ENCODE data around the gene CCL26. TPM values are rescaled to one million over a fixed set of nuclear protein-coding genes. Genes with fewer than 3 reads are reported as not detected.

CCL26 gene
- total and polyA plus RNA-seq, 10 of the 15 experiments (the other 5 are each of a cell fraction or from before 2014, with no cell fraction given) = not detected

DNA sequence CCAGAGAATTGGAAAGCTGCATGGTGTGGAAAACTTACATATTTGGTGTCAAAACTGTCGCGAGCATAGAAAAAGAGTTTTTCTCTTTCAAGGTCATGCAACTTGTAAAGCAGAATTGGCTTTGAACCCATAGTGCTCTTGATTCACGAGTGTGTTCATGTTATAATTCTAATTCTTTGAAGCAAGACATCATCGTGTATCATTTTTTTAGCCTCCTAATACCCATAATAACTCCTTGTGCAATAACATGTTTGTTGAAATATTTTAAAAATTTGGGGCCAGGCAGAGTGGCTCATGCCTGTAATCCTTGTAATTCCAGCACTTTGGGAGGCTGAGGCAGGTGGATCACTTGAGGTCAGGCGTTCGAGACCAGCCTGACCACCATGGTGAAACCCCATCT, 37.4 kb upstream of the CCL26 start:
- POLR2A ChIA-PET = interaction anchor here (0.6 kb wide), 1 partner anchor 317 kb away, joined by 3 read pairs; no protein-coding TSS in a partner anchor
- Histone ChIP-seq H2AFZ (ENCODE audit: control insufficient read depth, low read depth, low read length) (no peak overlapping the region), H3K4me1 (ENCODE audit: control insufficient read depth, insufficient read depth, low read length) (no peaks in the 10 kb centered on the region), H3K9me3 (replicated peaks; ENCODE audit: control insufficient read depth, insufficient read depth, low read length) (peaks cover 5% of the 10 kb centered on the region; the same call in 2 of the 3 replicates), H3K79me2 (ENCODE audit: control insufficient read depth, insufficient read depth, low read length) (no peaks in the 10 kb centered on the region), H3K27ac (ENCODE audit: control insufficient read depth, insufficient read depth) (no peak overlapping the region), H4K20me1 (ENCODE audit: control insufficient read depth, insufficient read depth) (no peaks in the 10 kb centered on the region), H3K4me3 (no peak overlapping the region), H3K27me3 (replicated peaks in 1 of 2; ENCODE audit: control insufficient read depth in 2 of 2, insufficient read depth in 2 of 2, low read length in 1 of 2) (no peaks in the 10 kb centered on the region), H3K9ac (ENCODE audit: control insufficient read depth, insufficient read depth, low read length) (no peak overlapping the region), H3K36me3 (ENCODE audit: control insufficient read depth in 2 of 2, insufficient read depth in 2 of 2, low read length in 1 of 2) (no peaks in the 10 kb centered on the region), H3K4me2 (ENCODE audit: control insufficient read depth, insufficient read depth) (no peak overlapping the region)
- no peak for TF ChIP-seq CREM (IDR thresholded peaks at IDR 0.05; ENCODE audit: low read depth)
- TF ChIP-seq RCOR1 (conservative IDR thresholded peaks at IDR 0.05; ENCODE audit: low read depth, low read length) = no peak
- TF ChIP-seq, protein P1, sequence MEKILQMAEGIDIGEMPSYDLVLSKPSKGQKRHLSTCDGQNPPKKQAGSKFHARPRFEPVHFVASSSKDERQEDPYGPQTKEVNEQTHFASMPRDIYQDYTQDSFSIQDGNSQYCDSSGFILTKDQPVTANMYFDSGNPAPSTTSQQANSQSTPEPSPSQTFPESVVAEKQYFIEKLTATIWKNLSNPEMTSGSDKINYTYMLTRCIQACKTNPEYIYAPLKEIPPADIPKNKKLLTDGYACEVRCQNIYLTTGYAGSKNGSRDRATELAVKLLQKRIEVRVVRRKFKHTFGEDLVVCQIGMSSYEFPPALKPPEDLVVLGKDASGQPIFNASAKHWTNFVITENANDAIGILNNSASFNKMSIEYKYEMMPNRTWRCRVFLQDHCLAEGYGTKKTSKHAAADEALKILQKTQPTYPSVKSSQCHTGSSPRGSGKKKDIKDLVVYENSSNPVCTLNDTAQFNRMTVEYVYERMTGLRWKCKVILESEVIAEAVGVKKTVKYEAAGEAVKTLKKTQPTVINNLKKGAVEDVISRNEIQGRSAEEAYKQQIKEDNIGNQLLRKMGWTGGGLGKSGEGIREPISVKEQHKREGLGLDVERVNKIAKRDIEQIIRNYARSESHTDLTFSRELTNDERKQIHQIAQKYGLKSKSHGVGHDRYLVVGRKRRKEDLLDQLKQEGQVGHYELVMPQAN (conservative IDR thresholded peaks at IDR 0.05) = no peak
- TF ChIP-seq, protein P2, sequence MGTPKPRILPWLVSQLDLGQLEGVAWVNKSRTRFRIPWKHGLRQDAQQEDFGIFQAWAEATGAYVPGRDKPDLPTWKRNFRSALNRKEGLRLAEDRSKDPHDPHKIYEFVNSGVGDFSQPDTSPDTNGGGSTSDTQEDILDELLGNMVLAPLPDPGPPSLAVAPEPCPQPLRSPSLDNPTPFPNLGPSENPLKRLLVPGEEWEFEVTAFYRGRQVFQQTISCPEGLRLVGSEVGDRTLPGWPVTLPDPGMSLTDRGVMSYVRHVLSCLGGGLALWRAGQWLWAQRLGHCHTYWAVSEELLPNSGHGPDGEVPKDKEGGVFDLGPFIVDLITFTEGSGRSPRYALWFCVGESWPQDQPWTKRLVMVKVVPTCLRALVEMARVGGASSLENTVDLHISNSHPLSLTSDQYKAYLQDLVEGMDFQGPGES (IDR thresholded peaks at IDR 0.05) = no peak
- SMC1A ChIA-PET (ENCODE audit: uncharacterized antibody, unreplicated experiment) = no interaction called here
- in situ Hi-C loops (cut with MboI) (no loop called here), intact Hi-C loops (cut with micrococcal nuclease; ENCODE audit: unreplicated experiment) (no loop called here)
- 50% methylated on average over 6 of the region's 6 CpGs for WGBS (ENCODE audit: insufficient coverage, insufficient replicate concordance, low lambda C conversion rate, missing lambda C conversion rate)
- DNase-seq (ENCODE audit: low read depth, low spot score) = no peak
- BruUV-seq (replicated peaks) = no TSS peak
- ATAC-seq = no peak
- FAIRE-seq = peak; percentile 18
- CTCF ChIA-PET = no interaction called here
- RAD21 ChIA-PET (ENCODE audit: unreplicated experiment) = no interaction called here

DNA sequence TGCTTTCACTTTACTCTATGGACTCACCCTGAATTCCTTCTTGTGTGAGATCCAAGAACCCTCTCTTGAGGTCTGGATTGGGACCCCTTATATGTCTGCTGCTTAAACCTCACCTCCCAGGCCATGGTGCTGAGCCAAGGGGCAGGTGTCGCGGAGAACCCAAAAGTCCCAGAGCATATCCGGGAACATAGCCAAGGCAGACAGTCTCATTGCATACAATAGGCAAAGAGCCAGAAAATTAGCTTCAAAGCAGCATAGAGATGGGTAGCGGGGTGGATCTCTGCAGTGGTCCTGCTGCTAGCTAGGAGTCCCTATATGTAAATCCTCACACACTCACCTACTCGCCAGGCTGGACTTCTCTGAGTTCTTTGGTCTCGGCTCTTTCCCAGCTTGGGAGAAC, 36.1 kb upstream of the CCL26 start:
- ChIA-PET POLR2A (no interaction called here), RAD21 (ENCODE audit: unreplicated experiment) (no interaction called here), CTCF (interaction anchor here (0.6 kb wide), 1 partner anchor 1825 kb away, joined by 3 read pairs; no protein-coding TSS in a partner anchor), SMC1A (ENCODE audit: uncharacterized antibody, unreplicated experiment) (no interaction called here)
- H3K9me3 ChIP-seq (replicated peaks; ENCODE audit: control insufficient read depth, insufficient read depth, low read length) = peaks cover 5% of the 10 kb centered on the region; the same call in 2 of the 3 replicates
- H4K20me1 ChIP-seq (ENCODE audit: control insufficient read depth, insufficient read depth) = no peaks in the 10 kb centered on the region
- no peaks in the 10 kb centered on the region for H3K79me2 ChIP-seq (ENCODE audit: control insufficient read depth, insufficient read depth, low read length)
- H3K27ac ChIP-seq (ENCODE audit: control insufficient read depth, insufficient read depth) = no peak overlapping the region
- in situ Hi-C loops (cut with MboI) (no loop called here), intact Hi-C loops (cut with micrococcal nuclease; ENCODE audit: unreplicated experiment) (no loop called here)
- TF ChIP-seq HDGF (IDR thresholded peaks at IDR 0.05) = no peak
- TF ChIP-seq, protein P3, sequence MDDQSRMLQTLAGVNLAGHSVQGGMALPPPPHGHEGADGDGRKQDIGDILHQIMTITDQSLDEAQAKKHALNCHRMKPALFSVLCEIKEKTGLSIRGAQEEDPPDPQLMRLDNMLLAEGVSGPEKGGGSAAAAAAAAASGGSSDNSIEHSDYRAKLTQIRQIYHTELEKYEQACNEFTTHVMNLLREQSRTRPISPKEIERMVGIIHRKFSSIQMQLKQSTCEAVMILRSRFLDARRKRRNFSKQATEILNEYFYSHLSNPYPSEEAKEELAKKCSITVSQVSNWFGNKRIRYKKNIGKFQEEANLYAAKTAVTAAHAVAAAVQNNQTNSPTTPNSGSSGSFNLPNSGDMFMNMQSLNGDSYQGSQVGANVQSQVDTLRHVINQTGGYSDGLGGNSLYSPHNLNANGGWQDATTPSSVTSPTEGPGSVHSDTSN (IDR thresholded peaks at IDR 0.05; ENCODE audit: insufficient replicate concordance, low read depth, low read length) = no peak
- no peak for TF ChIP-seq FOXK2 (IDR thresholded peaks at IDR 0.05)
- TF ChIP-seq NR2F1 (conservative IDR thresholded peaks at IDR 0.05) = no peak
- no peak for TF ChIP-seq KDM1A (IDR thresholded peaks at IDR 0.05; ENCODE audit: borderline replicate concordance)
- TF ChIP-seq LARP7 (IDR thresholded peaks at IDR 0.05) = no peak
- no peak for TF ChIP-seq FOS (IDR thresholded peaks at IDR 0.05; ENCODE audit: borderline replicate concordance, extremely low read depth, insufficient read length)
- H3K27me3 ChIP-seq (replicated peaks in 1 of 2; ENCODE audit: control insufficient read depth in 2 of 2, insufficient read depth in 2 of 2, low read length in 1 of 2) = no peaks in the 10 kb centered on the region
- WGBS (ENCODE audit: insufficient coverage, insufficient replicate concordance, low lambda C conversion rate, missing lambda C conversion rate) = 74% methylated on average over 6 of the region's 6 CpGs
- H3K36me3 ChIP-seq (ENCODE audit: control insufficient read depth in 2 of 2, insufficient read depth in 2 of 2, low read length in 1 of 2) = no peaks in the 10 kb centered on the region
- DNase-seq (ENCODE audit: low read depth, low spot score) (no peak), FAIRE-seq (no peak), ATAC-seq (no peak)
- H2AFZ ChIP-seq (ENCODE audit: control insufficient read depth, low read depth, low read length) = no peak overlapping the region
- H3K4me2 ChIP-seq (ENCODE audit: control insufficient read depth, insufficient read depth) = no peak overlapping the region
- no TSS peak for BruUV-seq (replicated peaks)
- H3K4me3 ChIP-seq = no peak overlapping the region
- H3K4me1 ChIP-seq (ENCODE audit: control insufficient read depth, insufficient read depth, low read length) = no peaks in the 10 kb centered on the region
- no peak overlapping the region for H3K9ac ChIP-seq (ENCODE audit: control insufficient read depth, insufficient read depth, low read length)

All from GM12878 (cell line).